H1 (cell line): ENCODE results near the gene RAB11FIP3. TPM values are rescaled to one million over a fixed set of nuclear protein-coding genes. Genes with fewer than 3 reads are reported as not detected.

Experiments
- CTCF ChIA-PET: fragments of 300-600 bp; sonication (Branson Sonifier 250); formaldehyde crosslinking; loops from one replicate; lab custom pipeline; 2021; ENCODE audit not compliant: partially characterized antibody; lab: Charles Lee
- POLR2A ChIA-PET: fragments of 300-600 bp; sonication (Branson Sonifier 250); formaldehyde crosslinking; loops from one replicate; lab custom pipeline; 2021; ENCODE audit warnings: inconsistent platforms; ENCODE audit not compliant: partially characterized antibody; lab: Charles Lee
- DNase-seq, 2 experiments: peaks; one replicate each; pipeline versions ENCODE4 v3.0.0 to v3.0.0-alpha.2; 2010 to 2022; ENCODE audit warnings: low spot score in 2 of 2, low read depth in 1 of 2, mixed read lengths in 1 of 2
- FAIRE-seq: peaks from 2 replicates; lab custom pipeline; 2011; peaks lifted over from hg19 to GRCh38; lab: Jason Lieb, UNC
- H2AFZ ChIP-seq: 2 replicates; pipeline ENCODE4 v1.8.1; 2012; ENCODE audit warnings: low read length, inconsistent platforms
- H2AK5ac ChIP-seq: 2 replicates; pipeline ENCODE4 v1.6.1; 2013; ENCODE audit warnings: low read depth, low read length
- H2BK120ac ChIP-seq: replicated peaks from 2 replicates; pipeline ENCODE3; 2013; ENCODE audit warnings: low read depth, low read length, inconsistent platforms
- H2BK12ac ChIP-seq: 2 replicates; pipeline ENCODE4 v1.6.1; 2013; ENCODE audit warnings: low read depth, low read length
- H2BK15ac ChIP-seq: 2 replicates; pipeline ENCODE4 v1.6.1; 2013; ENCODE audit warnings: low read length
- H2BK20ac ChIP-seq: 2 replicates; pipeline ENCODE4 v1.6.1; 2013; ENCODE audit warnings: low read length
- H2BK5ac ChIP-seq: 2 replicates; pipeline ENCODE4 v1.6.1; 2013; ENCODE audit warnings: low read depth, low read length
- H3K14ac ChIP-seq: 2 replicates; pipeline ENCODE4 v1.6.1; 2013; ENCODE audit warnings: inconsistent platforms; ENCODE audit not compliant: insufficient read length
- H3K18ac ChIP-seq: 2 replicates; pipeline ENCODE4 v1.6.1; 2013; ENCODE audit warnings: low read length; ENCODE audit errors: extremely low read depth
- H3K23ac ChIP-seq: 2 replicates; pipeline ENCODE4 v1.6.1; 2013; ENCODE audit warnings: inconsistent platforms; ENCODE audit not compliant: insufficient read length
- H3K23me2 ChIP-seq: 2 replicates; pipeline ENCODE4 v1.6.1; 2013; ENCODE audit warnings: low read depth, low read length
- H3K27ac ChIP-seq: 2 replicates; pipeline ENCODE4 v1.6.1; 2011; ENCODE audit warnings: low read depth, low read length, inconsistent platforms
- H3K27me3 ChIP-seq, 4 experiments: replicated peaks in 1 of 4; 1 replicate in 1 of 4; 2 replicates in 3 of 4; pipeline versions ENCODE4 v1.6.1 to v1.8.1; 2011 to 2013; ENCODE audit warnings: low read length in 3 of 4, mild to moderate bottlenecking in 3 of 4, inconsistent platforms in 2 of 4, mixed read lengths in 2 of 4, moderate library complexity in 1 of 4; ENCODE audit not compliant: control insufficient read depth in 3 of 4, insufficient read depth in 3 of 4; ENCODE audit errors: extremely low read depth in 1 of 4
- H3K36me3 ChIP-seq, 4 experiments: 2 replicates each; pipeline versions ENCODE4 v1.6.1 to v1.8.1; 2011 to 2013; ENCODE audit warnings: mild to moderate bottlenecking in 4 of 4, low read length in 3 of 4, moderate library complexity in 2 of 4, control low read depth in 1 of 4, inconsistent platforms in 1 of 4; ENCODE audit not compliant: insufficient read depth in 4 of 4, control insufficient read depth in 2 of 4
- H3K4ac ChIP-seq: replicated peaks from 2 replicates; pipeline ENCODE3; 2013; ENCODE audit warnings: low read length, low read depth, mixed read lengths, inconsistent platforms; ENCODE audit not compliant: insufficient read length
- H3K4me1 ChIP-seq, 4 experiments: replicated peaks in 1 of 4; 1 replicate in 1 of 4; 2 replicates in 3 of 4; pipeline versions ENCODE4 v1.6.1 to v1.8.1; 2011 to 2013; ENCODE audit warnings: low read length in 3 of 4, inconsistent platforms in 2 of 4, mixed read lengths in 1 of 4; ENCODE audit not compliant: insufficient read depth in 4 of 4, control insufficient read depth in 3 of 4
- H3K4me2 ChIP-seq, 2 experiments: 2 replicates each; pipeline versions ENCODE4 v1.6.1 to v1.8.1; 2011 to 2013; ENCODE audit warnings: low read depth in 2 of 2, low read length in 2 of 2, control low read depth in 1 of 2, inconsistent platforms in 1 of 2, mild to moderate bottlenecking in 1 of 2; ENCODE audit not compliant: insufficient read depth in 1 of 2
- H3K4me3 ChIP-seq, 4 experiments: fragments of 200-600, 300-600 bp in 1 of 4; sonication (generic), shearing (Covaris generic), sonication (Bioruptor Twin) in 1 of 4; 2 replicates each; pipeline versions ENCODE4 v1.5.1 to v1.8.1; 2011 to 2016; ENCODE audit warnings: low read length in 4 of 4, low read depth in 3 of 4, control low read depth in 2 of 4, inconsistent platforms in 2 of 4, mild to moderate bottlenecking in 2 of 4, mixed read lengths in 1 of 4, moderate library complexity in 1 of 4; ENCODE audit not compliant: insufficient read depth in 2 of 4; ENCODE audit errors: extremely low read depth in 1 of 4
- H3K56ac ChIP-seq: replicated peaks from 2 replicates; pipeline ENCODE3; 2013; ENCODE audit warnings: low read depth, mild to moderate bottlenecking, mixed read lengths, low read length, inconsistent platforms; ENCODE audit not compliant: insufficient read length
- H3K79me1 ChIP-seq: 2 replicates; pipeline ENCODE4 v1.6.1; 2013; ENCODE audit warnings: low read depth, low read length, control low read depth
- H3K79me2 ChIP-seq, 2 experiments: 2 replicates each; pipeline versions ENCODE4 v1.6.1 to v1.8.1; 2012 to 2013; ENCODE audit warnings: low read length in 2 of 2, mild to moderate bottlenecking in 2 of 2, inconsistent platforms in 1 of 2; ENCODE audit not compliant: insufficient read depth in 2 of 2, control insufficient read depth in 1 of 2
- H3K9ac ChIP-seq, 4 experiments: replicated peaks in 1 of 4; 1 replicate in 1 of 4; 2 replicates in 3 of 4; pipeline versions ENCODE4 v1.6.1 to v1.8.1; 2011 to 2013; ENCODE audit warnings: low read depth in 3 of 4, low read length in 3 of 4, control low read depth in 2 of 4, mild to moderate bottlenecking in 2 of 4, moderate library complexity in 2 of 4, inconsistent platforms in 1 of 4; ENCODE audit errors: extremely low read depth in 1 of 4
- H3K9me3 ChIP-seq, 2 experiments: 2 replicates each; pipeline versions ENCODE4 v1.6.1 to v1.8.1; 2012 to 2013; ENCODE audit warnings: mild to moderate bottlenecking in 2 of 2, moderate library complexity in 2 of 2, control low read depth in 1 of 2, inconsistent platforms in 1 of 2, low read depth in 1 of 2, low read length in 1 of 2, mixed read lengths in 1 of 2; ENCODE audit not compliant: insufficient read depth in 2 of 2
- H4K20me1 ChIP-seq, 2 experiments: replicated peaks in 1 of 2; 2 replicates each; pipeline versions ENCODE3 to v1.8.1; 2011 to 2013; ENCODE audit warnings: inconsistent platforms in 2 of 2, low read length in 2 of 2, mild to moderate bottlenecking in 1 of 2; ENCODE audit not compliant: insufficient read depth in 2 of 2, control insufficient read depth in 1 of 2
- H4K5ac ChIP-seq: 2 replicates; pipeline ENCODE4 v1.6.1; 2013; ENCODE audit warnings: low read length, low read depth, mixed read lengths, inconsistent platforms; ENCODE audit not compliant: insufficient read length
- H4K8ac ChIP-seq: 2 replicates; pipeline ENCODE4 v1.8.0; 2013; ENCODE audit warnings: mild to moderate bottlenecking, moderate library complexity, low read length, inconsistent platforms; ENCODE audit not compliant: insufficient read depth; ENCODE audit errors: extremely low read depth
- H4K91ac ChIP-seq: replicated peaks from 2 replicates; pipeline ENCODE3; 2013; ENCODE audit warnings: low read length, mixed read lengths, inconsistent platforms; ENCODE audit not compliant: insufficient read length
- ASH2L ChIP-seq: fragments of 200-600, 300-600 bp; sonication (generic); IDR thresholded peaks from one replicate; pipeline ENCODE4 v1.7.1; 2017; ENCODE audit warnings: low read length
- BRCA1 ChIP-seq: IDR thresholded peaks from 2 replicates; pipeline ENCODE4 v1.6.1; 2012; ENCODE audit warnings: low read depth, low read length, improper control_type of control experiment
- CBX5 ChIP-seq: fragments of 300-800, 300-1000 bp; sonication (generic); IDR thresholded peaks from 2 replicates; pipeline ENCODE4 v1.7.1; 2016; ENCODE audit warnings: antibody characterized with exemption, low read length, low read depth
- CTBP2 ChIP-seq: IDR thresholded peaks from 2 replicates; pipeline ENCODE4 v1.7.0; 2011; ENCODE audit warnings: borderline replicate concordance, mild to moderate bottlenecking, moderate library complexity, mixed read lengths, low read length; ENCODE audit not compliant: insufficient read depth, insufficient read length
- HDAC2 ChIP-seq, 2 experiments: fragments of 300-600 bp in 1 of 2; sonication (generic) in 1 of 2; IDR thresholded peaks; 2 replicates each; pipeline ENCODE4 v1.6.1; 2011 to 2012; ENCODE audit warnings: low read depth in 2 of 2, low read length in 2 of 2, mild to moderate bottlenecking in 2 of 2, moderate library complexity in 2 of 2, borderline replicate concordance in 1 of 2, inconsistent platforms in 1 of 2
- KDM4A ChIP-seq: IDR thresholded peaks from one replicate; pipeline ENCODE4 v1.7.1; 2012; ENCODE audit warnings: low read depth, mild to moderate bottlenecking, moderate library complexity, low read length, inconsistent platforms; ENCODE audit not compliant: severe bottlenecking
- MAFK ChIP-seq: IDR thresholded peaks from 2 replicates; pipeline ENCODE4 v1.6.1; 2012; ENCODE audit warnings: low read depth, mild to moderate bottlenecking, improper control_type of control experiment, low read length
- RBBP5 ChIP-seq: IDR thresholded peaks from 2 replicates; pipeline ENCODE4 v1.7.1; 2012; ENCODE audit warnings: low read depth, mild to moderate bottlenecking, inconsistent platforms, low read length, moderate library complexity, borderline replicate concordance
- SIX5 ChIP-seq: IDR thresholded peaks from 2 replicates; pipeline ENCODE4 v1.6.1; 2011; ENCODE audit warnings: mild to moderate bottlenecking, low read depth, low read length
- TAF1 ChIP-seq: IDR thresholded peaks from 2 replicates; pipeline ENCODE4 v1.6.1; 2011; ENCODE audit warnings: mild to moderate bottlenecking, low read depth, low read length
- WGBS, 2 experiments: shearing (Covaris generic) in 1 of 2; methylation state at CpG; one replicate each; pipeline versions ENCODE4 v1.1.6 to v1.1.7; 2013 to 2015; ENCODE audit warnings: low lambda C conversion rate in 2 of 2, mixed read lengths in 2 of 2, inconsistent platforms in 1 of 2, low coverage in 1 of 2, missing lambda C conversion rate in 1 of 2; ENCODE audit not compliant: insufficient replicate concordance in 2 of 2, insufficient coverage in 1 of 2, insufficient read length in 1 of 2; ENCODE audit errors: extremely low coverage in 1 of 2, missing lambda C conversion rate in 1 of 2; 5-methylcytosine and 5-hydroxymethylcytosine counted together
- polyA plus RNA-seq, 7 experiments: library from polyadenylated mRNA; depleted of rRNA in 3 of 7; stranded (reverse) in 5 of 7; unstranded in 2 of 7; fragments of >200 nt in 5 of 7; fragments of 200-250 nt in 2 of 7; gene quantifications; 1 replicate in 5 of 7; 2 replicates in 1 of 7; 4 replicates in 1 of 7; pipeline versions ENCODE4 v1.2.1 to v1.2.3, GENCODE V29; 2011 to 2013; ENCODE audit warnings: missing spikeins in 2 of 7, mixed read lengths in 2 of 7
- total RNA-seq: library from RNA; stranded (reverse); fragmentation: NEBNext Ultra II Directional; extraction: Animal tissue kit (Norgen Biotek cat#: 25700); gene quantifications from 2 replicates; pipeline ENCODE4 v1.2.1, GENCODE V29; 2021
- TF ChIP-seq, protein P1 (sequence below): IDR thresholded peaks from 2 replicates; pipeline ENCODE4 v1.6.1; 2012; ENCODE audit warnings: low read length, inconsistent platforms

RAB11FIP3 gene
- total and polyA plus RNA-seq, 2 of the 8 experiments (the other 6 are each of a cell fraction or from before 2014, with no cell fraction given): 9.3 to 35.2 TPM

GRCh38 chr16:552171-552570, 126.7 kb downstream of the RAB11FIP3 start:
- Histone ChIP-seq H2BK120ac (no peak overlapping the region), H3K27ac (no peak overlapping the region), H3K4ac (no peak overlapping the region), H3K4me3 (no peak overlapping the region), H3K23me2 (no peaks in the 10 kb centered on the region), H4K5ac (no peak overlapping the region), H2AK5ac (no peak overlapping the region), H2BK12ac (no peak overlapping the region), H3K14ac (no peak overlapping the region), H2AFZ (no peak overlapping the region), H3K79me2 (no peaks in the 10 kb centered on the region), H3K56ac (no peak overlapping the region), H3K27me3 (no peaks in the 10 kb centered on the region), H3K36me3 (peaks cover 0 to 32% (median 2%) of the 10 kb centered on the region in 4 experiments; a peak in 1 of 8 replicates), H3K9me3 (no peaks in the 10 kb centered on the region), H3K23ac (no peak overlapping the region), H4K8ac (no peak overlapping the region; the same call in 1 of the 2 replicates), H3K18ac (no peak overlapping the region), H4K91ac (no peak overlapping the region), H3K4me1 (no peaks in the 10 kb centered on the region), H2BK5ac (no peak overlapping the region), H3K4me2 (no peak overlapping the region), H4K20me1 (peaks cover 2 to 6% of the 10 kb centered on the region in 2 experiments), H3K9ac (no peak overlapping the region), H3K79me1 (no peaks in the 10 kb centered on the region), H2BK15ac (no peak overlapping the region), H2BK20ac (no peak overlapping the region)
- DNase-seq (no peak), FAIRE-seq (no peak)
- WGBS, 2 experiments: 94% methylated on average over 27 of the region's 35 CpGs; no CpG with 5 or more reads in 1 of the 2 experiments
- POLR2A ChIA-PET: interaction anchor here (0.7 kb wide), 1 partner anchor 11 kb away, joined by 3 read pairs; no protein-coding TSS in a partner anchor
- CTCF ChIA-PET: interaction anchor here (0.6 to 0.9 kb wide), 2 partner anchors 14 to 54 kb away, joined by 3 to 4 read pairs; partner anchors contain the start of gene NHLRC4
- TF ChIP-seq CBX5 (no peak), ASH2L (no peak), BRCA1 (no peak), TAF1 (no peak), MAFK (no peak), KDM4A (no peak), RBBP5 (no peak), HDAC2 (IDR thresholded peaks at IDR 0.05; ENCODE audit: borderline replicate concordance in 1 of 2, low read depth in 2 of 2, low read length in 2 of 2) (no peak), SIX5 (no peak), CTBP2 (no peak)
- TF ChIP-seq, protein P1, sequence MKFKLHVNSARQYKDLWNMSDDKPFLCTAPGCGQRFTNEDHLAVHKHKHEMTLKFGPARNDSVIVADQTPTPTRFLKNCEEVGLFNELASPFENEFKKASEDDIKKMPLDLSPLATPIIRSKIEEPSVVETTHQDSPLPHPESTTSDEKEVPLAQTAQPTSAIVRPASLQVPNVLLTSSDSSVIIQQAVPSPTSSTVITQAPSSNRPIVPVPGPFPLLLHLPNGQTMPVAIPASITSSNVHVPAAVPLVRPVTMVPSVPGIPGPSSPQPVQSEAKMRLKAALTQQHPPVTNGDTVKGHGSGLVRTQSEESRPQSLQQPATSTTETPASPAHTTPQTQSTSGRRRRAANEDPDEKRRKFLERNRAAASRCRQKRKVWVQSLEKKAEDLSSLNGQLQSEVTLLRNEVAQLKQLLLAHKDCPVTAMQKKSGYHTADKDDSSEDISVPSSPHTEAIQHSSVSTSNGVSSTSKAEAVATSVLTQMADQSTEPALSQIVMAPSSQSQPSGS: no peak
